SK-N-SH treated with all-trans-retinoic acid at 6 μM for 48 hours (cell line): ENCODE results near the gene ZNF689.

Experiments used
- ATAC-seq: fragments of 200-7000 bp; cut with Tn5 transposase; 3 replicates; pipeline ENCODE4 v1.9.1; 2020; ENCODE audit warnings: mild to moderate bottlenecking, moderate library complexity
- ARNTL ChIP-seq: fragments of 450-650 bp; formaldehyde crosslinking; IDR thresholded peaks from 2 replicates; pipeline ENCODE4 v1.5.0; 2020; ENCODE audit warnings: low read depth, mild to moderate bottlenecking, moderate library complexity, borderline replicate concordance
- BACH2 ChIP-seq: fragments of 250-450 bp; sonication (Bioruptor Pico); IDR thresholded peaks from 2 replicates; pipeline ENCODE4 v1.9.0; 2021; ENCODE audit warnings: mild to moderate bottlenecking, borderline replicate concordance
- CSDC2 ChIP-seq: fragments of 250-450 bp; sonication (Bioruptor Pico); IDR thresholded peaks from 2 replicates; pipeline ENCODE4 v1.5.0; 2020; ENCODE audit warnings: mild to moderate bottlenecking, moderate library complexity
- ESRRG ChIP-seq: fragments of 250-450 bp; sonication (Bioruptor Pico); IDR thresholded peaks from 2 replicates; pipeline ENCODE4 v1.6.1; 2021; ENCODE audit warnings: mild to moderate bottlenecking
- GLIS3 ChIP-seq: fragments of 250-450 bp; sonication (Bioruptor Pico); IDR thresholded peaks from 2 replicates; pipeline ENCODE4 v1.5.0; 2020; ENCODE audit warnings: mild to moderate bottlenecking, moderate library complexity
- ISL1 ChIP-seq: fragments of 250-450 bp; sonication (Bioruptor Pico); IDR thresholded peaks from 2 replicates; pipeline ENCODE4 v2.1.2; 2022; ENCODE audit warnings: mild to moderate bottlenecking, moderate library complexity
- OSR1 ChIP-seq: fragments of 250-450 bp; sonication (Bioruptor Pico); IDR thresholded peaks from 2 replicates; pipeline ENCODE4 v1.8.0; 2022; ENCODE audit warnings: moderate library complexity, mild to moderate bottlenecking, inconsistent platforms
- PPARA ChIP-seq: fragments of 250-450 bp; sonication (Bioruptor Pico); IDR thresholded peaks from 2 replicates; pipeline ENCODE4 v1.5.0; 2020; ENCODE audit warnings: mild to moderate bottlenecking, borderline replicate concordance
- RARB ChIP-seq: fragments of 250-450 bp; sonication (Bioruptor Pico); IDR thresholded peaks from 2 replicates; pipeline ENCODE4 v1.8.0; 2021; ENCODE audit warnings: mild to moderate bottlenecking, moderate library complexity
- SNAI2 ChIP-seq: fragments of 250-450 bp; sonication (Bioruptor Pico); IDR thresholded peaks from 2 replicates; pipeline ENCODE4 v1.5.0; 2020; ENCODE audit warnings: mild to moderate bottlenecking, moderate library complexity
- TCF4 ChIP-seq: fragments of 250-450 bp; sonication (Bioruptor Pico); IDR thresholded peaks from 2 replicates; pipeline ENCODE4 v1.8.0; 2021; ENCODE audit warnings: mild to moderate bottlenecking, moderate library complexity, borderline replicate concordance
- TOX ChIP-seq: fragments of 250-450 bp; sonication (Bioruptor Pico); IDR thresholded peaks from 2 replicates; pipeline ENCODE4 v1.8.0; 2021; ENCODE audit warnings: mild to moderate bottlenecking, moderate library complexity, borderline replicate concordance
- ZC3H10 ChIP-seq: fragments of 250-450 bp; sonication (Bioruptor Pico); IDR thresholded peaks from 2 replicates; pipeline ENCODE4 v1.5.1; 2021; ENCODE audit warnings: mild to moderate bottlenecking, moderate library complexity
- ZFP3 ChIP-seq: fragments of 250-450 bp; sonication (Bioruptor Pico); IDR thresholded peaks from 2 replicates; pipeline ENCODE4 v1.5.0; 2020; ENCODE audit warnings: mild to moderate bottlenecking, moderate library complexity
- ZFP30 ChIP-seq: fragments of 450-650 bp; formaldehyde crosslinking; IDR thresholded peaks from 2 replicates; pipeline ENCODE4 v1.5.0; 2022; ENCODE audit warnings: mild to moderate bottlenecking, moderate library complexity
- ZNF565 ChIP-seq: fragments of 450-650 bp; formaldehyde crosslinking; conservative IDR thresholded peaks from 2 replicates; pipeline ENCODE4 v1.5.0; 2020; ENCODE audit warnings: low read depth, mild to moderate bottlenecking, moderate library complexity
- ZNF70 ChIP-seq: fragments of 450-650 bp; formaldehyde crosslinking; IDR thresholded peaks from 2 replicates; pipeline ENCODE4 v1.5.0; 2020; ENCODE audit warnings: mild to moderate bottlenecking, moderate library complexity
- ZNF8 ChIP-seq: fragments of 450-650 bp; formaldehyde crosslinking; IDR thresholded peaks from 2 replicates; pipeline ENCODE4 v1.5.0; 2020; ENCODE audit warnings: mild to moderate bottlenecking, moderate library complexity
- TF ChIP-seq, protein P1 (sequence below): fragments of 250-450 bp; sonication (Bioruptor Pico); IDR thresholded peaks from 2 replicates; pipeline ENCODE4 v1.5.1; 2020; ENCODE audit warnings: low read depth, mild to moderate bottlenecking, moderate library complexity
- TF ChIP-seq, protein P2 (sequence below): fragments of 250-450 bp; sonication (Bioruptor Pico); IDR thresholded peaks from 2 replicates; pipeline ENCODE4 v1.8.0; 2021; ENCODE audit warnings: low read depth, mild to moderate bottlenecking, moderate library complexity, borderline replicate concordance
- TF ChIP-seq, protein P3 (sequence below): fragments of 250-450 bp; sonication (Bioruptor Pico); IDR thresholded peaks from 2 replicates; pipeline ENCODE4 v1.5.1; 2021; ENCODE audit warnings: mild to moderate bottlenecking, moderate library complexity
- TF ChIP-seq, protein P4 (sequence below): fragments of 250-450 bp; sonication (Bioruptor Pico); IDR thresholded peaks from 2 replicates; pipeline ENCODE4 v1.5.0; 2020; ENCODE audit warnings: mild to moderate bottlenecking, moderate library complexity
- TF ChIP-seq, protein P5 (sequence below): fragments of 250-450 bp; sonication (Bioruptor Pico); IDR thresholded peaks from 2 replicates; pipeline ENCODE4 v1.8.0; 2020; ENCODE audit warnings: mild to moderate bottlenecking, moderate library complexity, borderline replicate concordance

The ZNF689 gene

DNA sequence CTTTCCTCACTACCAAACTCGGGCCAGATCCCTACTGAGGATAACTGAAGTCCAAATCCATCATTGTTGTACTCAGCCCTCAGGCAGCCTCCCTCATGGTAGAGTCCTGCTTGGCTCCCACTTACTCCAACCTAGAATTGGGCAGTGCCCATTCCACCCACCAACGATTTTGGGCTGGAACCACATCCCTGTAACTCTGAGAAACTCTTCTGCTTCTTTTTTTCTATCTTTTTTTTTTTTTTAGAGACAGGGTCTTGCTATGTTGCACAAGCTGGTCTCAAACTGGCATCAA, 41.8 kb upstream of the ZNF689 start:
- TF ChIP-seq GLIS3 (CRISPR knock-in tag), result no peak
- no peak for TF ChIP-seq ZNF8 (CRISPR knock-in tag)
- TF ChIP-seq, protein P1, sequence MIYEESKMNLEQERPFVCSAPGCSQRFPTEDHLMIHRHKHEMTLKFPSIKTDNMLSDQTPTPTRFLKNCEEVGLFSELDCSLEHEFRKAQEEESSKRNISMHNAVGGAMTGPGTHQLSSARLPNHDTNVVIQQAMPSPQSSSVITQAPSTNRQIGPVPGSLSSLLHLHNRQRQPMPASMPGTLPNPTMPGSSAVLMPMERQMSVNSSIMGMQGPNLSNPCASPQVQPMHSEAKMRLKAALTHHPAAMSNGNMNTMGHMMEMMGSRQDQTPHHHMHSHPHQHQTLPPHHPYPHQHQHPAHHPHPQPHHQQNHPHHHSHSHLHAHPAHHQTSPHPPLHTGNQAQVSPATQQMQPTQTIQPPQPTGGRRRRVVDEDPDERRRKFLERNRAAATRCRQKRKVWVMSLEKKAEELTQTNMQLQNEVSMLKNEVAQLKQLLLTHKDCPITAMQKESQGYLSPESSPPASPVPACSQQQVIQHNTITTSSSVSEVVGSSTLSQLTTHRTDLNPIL (CRISPR knock-in tag), result no peak
- no peak for TF ChIP-seq SNAI2 (CRISPR knock-in tag)
- TF ChIP-seq ZNF70 (CRISPR knock-in tag), result no peak
- TF ChIP-seq, protein P2, sequence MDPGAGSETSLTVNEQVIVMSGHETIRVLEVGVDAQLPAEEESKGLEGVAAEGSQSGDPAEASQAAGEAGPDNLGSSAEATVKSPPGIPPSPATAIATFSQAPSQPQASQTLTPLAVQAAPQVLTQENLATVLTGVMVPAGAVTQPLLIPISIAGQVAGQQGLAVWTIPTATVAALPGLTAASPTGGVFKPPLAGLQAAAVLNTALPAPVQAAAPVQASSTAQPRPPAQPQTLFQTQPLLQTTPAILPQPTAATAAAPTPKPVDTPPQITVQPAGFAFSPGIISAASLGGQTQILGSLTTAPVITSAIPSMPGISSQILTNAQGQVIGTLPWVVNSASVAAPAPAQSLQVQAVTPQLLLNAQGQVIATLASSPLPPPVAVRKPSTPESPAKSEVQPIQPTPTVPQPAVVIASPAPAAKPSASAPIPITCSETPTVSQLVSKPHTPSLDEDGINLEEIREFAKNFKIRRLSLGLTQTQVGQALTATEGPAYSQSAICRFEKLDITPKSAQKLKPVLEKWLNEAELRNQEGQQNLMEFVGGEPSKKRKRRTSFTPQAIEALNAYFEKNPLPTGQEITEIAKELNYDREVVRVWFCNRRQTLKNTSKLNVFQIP (CRISPR knock-in tag), result no peak
- TF ChIP-seq, protein P3, sequence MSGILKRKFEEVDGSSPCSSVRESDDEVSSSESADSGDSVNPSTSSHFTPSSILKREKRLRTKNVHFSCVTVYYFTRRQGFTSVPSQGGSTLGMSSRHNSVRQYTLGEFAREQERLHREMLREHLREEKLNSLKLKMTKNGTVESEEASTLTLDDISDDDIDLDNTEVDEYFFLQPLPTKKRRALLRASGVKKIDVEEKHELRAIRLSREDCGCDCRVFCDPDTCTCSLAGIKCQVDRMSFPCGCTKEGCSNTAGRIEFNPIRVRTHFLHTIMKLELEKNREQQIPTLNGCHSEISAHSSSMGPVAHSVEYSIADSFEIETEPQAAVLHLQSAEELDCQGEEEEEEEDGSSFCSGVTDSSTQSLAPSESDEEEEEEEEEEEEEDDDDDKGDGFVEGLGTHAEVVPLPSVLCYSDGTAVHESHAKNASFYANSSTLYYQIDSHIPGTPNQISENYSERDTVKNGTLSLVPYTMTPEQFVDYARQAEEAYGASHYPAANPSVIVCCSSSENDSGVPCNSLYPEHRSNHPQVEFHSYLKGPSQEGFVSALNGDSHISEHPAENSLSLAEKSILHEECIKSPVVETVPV (CRISPR knock-in tag), result no peak
- no peak for TF ChIP-seq TCF4 (CRISPR knock-in tag)
- TF ChIP-seq ARNTL (CRISPR knock-in tag), result no peak
- no peak for TF ChIP-seq ZNF565 (CRISPR knock-in tag)
- no peak for TF ChIP-seq PPARA (CRISPR knock-in tag)
- TF ChIP-seq ISL1 (CRISPR knock-in tag), result no peak
- TF ChIP-seq, protein P4, sequence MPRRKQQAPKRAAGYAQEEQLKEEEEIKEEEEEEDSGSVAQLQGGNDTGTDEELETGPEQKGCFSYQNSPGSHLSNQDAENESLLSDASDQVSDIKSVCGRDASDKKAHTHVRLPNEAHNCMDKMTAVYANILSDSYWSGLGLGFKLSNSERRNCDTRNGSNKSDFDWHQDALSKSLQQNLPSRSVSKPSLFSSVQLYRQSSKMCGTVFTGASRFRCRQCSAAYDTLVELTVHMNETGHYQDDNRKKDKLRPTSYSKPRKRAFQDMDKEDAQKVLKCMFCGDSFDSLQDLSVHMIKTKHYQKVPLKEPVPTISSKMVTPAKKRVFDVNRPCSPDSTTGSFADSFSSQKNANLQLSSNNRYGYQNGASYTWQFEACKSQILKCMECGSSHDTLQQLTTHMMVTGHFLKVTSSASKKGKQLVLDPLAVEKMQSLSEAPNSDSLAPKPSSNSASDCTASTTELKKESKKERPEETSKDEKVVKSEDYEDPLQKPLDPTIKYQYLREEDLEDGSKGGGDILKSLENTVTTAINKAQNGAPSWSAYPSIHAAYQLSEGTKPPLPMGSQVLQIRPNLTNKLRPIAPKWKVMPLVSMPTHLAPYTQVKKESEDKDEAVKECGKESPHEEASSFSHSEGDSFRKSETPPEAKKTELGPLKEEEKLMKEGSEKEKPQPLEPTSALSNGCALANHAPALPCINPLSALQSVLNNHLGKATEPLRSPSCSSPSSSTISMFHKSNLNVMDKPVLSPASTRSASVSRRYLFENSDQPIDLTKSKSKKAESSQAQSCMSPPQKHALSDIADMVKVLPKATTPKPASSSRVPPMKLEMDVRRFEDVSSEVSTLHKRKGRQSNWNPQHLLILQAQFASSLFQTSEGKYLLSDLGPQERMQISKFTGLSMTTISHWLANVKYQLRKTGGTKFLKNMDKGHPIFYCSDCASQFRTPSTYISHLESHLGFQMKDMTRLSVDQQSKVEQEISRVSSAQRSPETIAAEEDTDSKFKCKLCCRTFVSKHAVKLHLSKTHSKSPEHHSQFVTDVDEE (CRISPR knock-in tag), result no peak
- no peak for TF ChIP-seq CSDC2 (CRISPR knock-in tag)
- no peak for TF ChIP-seq BACH2 (CRISPR knock-in tag)
- no peak for TF ChIP-seq ZC3H10
- TF ChIP-seq RARB (CRISPR knock-in tag), result no peak
- TF ChIP-seq, protein P5, sequence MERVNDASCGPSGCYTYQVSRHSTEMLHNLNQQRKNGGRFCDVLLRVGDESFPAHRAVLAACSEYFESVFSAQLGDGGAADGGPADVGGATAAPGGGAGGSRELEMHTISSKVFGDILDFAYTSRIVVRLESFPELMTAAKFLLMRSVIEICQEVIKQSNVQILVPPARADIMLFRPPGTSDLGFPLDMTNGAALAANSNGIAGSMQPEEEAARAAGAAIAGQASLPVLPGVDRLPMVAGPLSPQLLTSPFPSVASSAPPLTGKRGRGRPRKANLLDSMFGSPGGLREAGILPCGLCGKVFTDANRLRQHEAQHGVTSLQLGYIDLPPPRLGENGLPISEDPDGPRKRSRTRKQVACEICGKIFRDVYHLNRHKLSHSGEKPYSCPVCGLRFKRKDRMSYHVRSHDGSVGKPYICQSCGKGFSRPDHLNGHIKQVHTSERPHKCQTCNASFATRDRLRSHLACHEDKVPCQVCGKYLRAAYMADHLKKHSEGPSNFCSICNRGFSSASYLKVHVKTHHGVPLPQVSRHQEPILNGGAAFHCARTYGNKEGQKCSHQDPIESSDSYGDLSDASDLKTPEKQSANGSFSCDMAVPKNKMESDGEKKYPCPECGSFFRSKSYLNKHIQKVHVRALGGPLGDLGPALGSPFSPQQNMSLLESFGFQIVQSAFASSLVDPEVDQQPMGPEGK, result no peak
- no peak for TF ChIP-seq ZFP3 (CRISPR knock-in tag)
- TF ChIP-seq TOX (CRISPR knock-in tag), result no peak
- TF ChIP-seq, all 23 proteins: peak for 0
- no peak for ATAC-seq

DNA sequence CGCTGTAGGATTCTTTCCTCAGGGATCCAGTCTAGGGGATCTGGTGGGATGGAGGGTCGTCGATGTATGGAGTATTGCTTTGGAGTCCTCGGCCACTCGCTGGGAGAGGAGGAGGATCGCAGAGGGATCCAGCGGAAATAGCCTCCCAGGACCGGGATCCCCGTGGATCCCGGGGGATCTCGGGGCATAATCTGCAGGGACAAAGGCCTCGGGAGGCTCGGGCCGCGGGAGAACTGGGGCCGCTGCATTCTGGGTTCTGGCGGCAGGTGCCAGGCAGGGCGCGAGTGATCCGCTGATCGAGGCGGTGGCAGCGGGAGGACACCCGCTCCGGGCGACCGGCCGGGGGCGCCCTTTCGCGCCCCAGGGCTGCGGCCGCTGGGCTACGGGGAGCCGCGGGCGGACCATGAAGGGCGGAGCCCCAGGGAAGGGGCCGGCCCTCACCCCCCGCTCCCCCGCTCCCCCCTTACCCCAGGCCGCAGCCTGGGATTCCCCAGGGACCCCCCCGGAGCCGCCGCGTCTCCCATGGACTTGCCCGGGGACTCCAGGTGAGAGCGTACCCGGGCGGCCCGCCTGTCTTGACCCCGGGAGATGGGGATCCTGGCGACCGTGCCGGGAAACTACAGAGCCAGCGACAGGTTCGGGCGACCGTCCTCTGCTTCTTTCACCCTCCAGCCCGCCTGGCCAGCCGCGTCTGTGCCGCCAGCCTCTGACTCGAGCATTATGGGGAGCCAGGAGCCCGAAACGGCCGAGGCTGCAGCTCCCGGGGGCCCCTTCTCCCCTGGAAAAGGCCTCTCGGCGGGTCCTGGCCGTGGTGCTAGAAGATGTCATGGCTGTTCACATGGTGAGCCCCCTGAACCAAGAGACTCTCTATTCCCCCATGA, 41.2 kb upstream of the ZNF689 start:
- no peak for TF ChIP-seq PPARA (CRISPR knock-in tag)
- no peak for TF ChIP-seq SNAI2 (CRISPR knock-in tag)
- TF ChIP-seq, protein P1 (CRISPR knock-in tag), result no peak
- no peak for TF ChIP-seq ESRRG (CRISPR knock-in tag)
- no peak for TF ChIP-seq TOX (CRISPR knock-in tag)
- no peak for TF ChIP-seq ISL1 (CRISPR knock-in tag)
- no peak for TF ChIP-seq OSR1 (CRISPR knock-in tag)
- TF ChIP-seq ZFP30 (CRISPR knock-in tag), result no peak
- ATAC-seq, result peak; percentile 87
